Heart right ventricle (tissue), 16 donors: Measurements from ENCODE around the gene NUSAP1. TPM values are rescaled to one million over a fixed set of nuclear protein-coding genes. Genes with fewer than 3 reads are reported as not detected.
A peak's percentile ranks its signal among the peaks of the same experiment; 100 is the strongest.

Experiments
- ATAC-seq, 8 donors: fragments of 200-7000 bp; cut with Tn5 transposase; one replicate each; pipeline ENCODE4 v1.9.1; 2020; ENCODE audit warnings: mild to moderate bottlenecking in 8 of 8, moderate library complexity in 8 of 8, moderate number of reproducible peaks in 1 of 8
- DNase-seq, 2 donors: peaks; one replicate each; pipeline ENCODE4 v3.0.0-alpha.2; 2020
- H3K27ac ChIP-seq, 10 donors: fragments of 200-600 bp; sonication (generic) in 2 of 10; one replicate each; pipeline versions ENCODE4 v1.5.0 to v1.8.0; 2020 to 2022; ENCODE audit warnings: mild to moderate bottlenecking in 3 of 10
- H3K27me3 ChIP-seq, 7 donors: fragments of 200-600 bp; one replicate each; pipeline ENCODE4 v1.8.0; 2021 to 2022; ENCODE audit warnings: mild to moderate bottlenecking in 2 of 7
- H3K36me3 ChIP-seq, 9 donors: fragments of 200-600 bp; sonication (generic) in 1 of 9; one replicate each; pipeline versions ENCODE4 v1.5.0 to v1.8.0; 2020 to 2022; ENCODE audit warnings: mild to moderate bottlenecking in 2 of 9
- H3K4me1 ChIP-seq, 9 donors: fragments of 200-600 bp; sonication (generic) in 1 of 9; one replicate each; pipeline versions ENCODE4 v1.5.0 to v1.8.0; 2020 to 2022; ENCODE audit warnings: mild to moderate bottlenecking in 4 of 9
- H3K4me3 ChIP-seq, 10 donors: fragments of 200-600 bp; sonication (generic) in 2 of 10; one replicate each; pipeline versions ENCODE4 v1.5.0 to v1.8.0; 2020 to 2022; ENCODE audit warnings: mild to moderate bottlenecking in 7 of 10, moderate library complexity in 2 of 10
- H3K9me3 ChIP-seq, 11 donors: fragments of 200-600 bp in 10 of 11; sonication (generic) in 2 of 11; one replicate each; pipeline versions ENCODE4 v1.5.0 to v1.8.0; 2013 to 2022; ENCODE audit warnings: mild to moderate bottlenecking in 2 of 11, control low read depth in 1 of 11, moderate library complexity in 1 of 11
- CTCF ChIP-seq, 9 donors: fragments of 200-600 bp; sonication (generic) in 2 of 9; IDR thresholded peaks; one replicate each; pipeline versions ENCODE4 v1.5.0 to v1.8.0; 2021 to 2022; ENCODE audit warnings: antibody characterized with exemption in 9 of 9, mild to moderate bottlenecking in 5 of 9, moderate library complexity in 1 of 9
- WGBS, 2 donors: extraction: QIAGEN DNeasy Blood & Tissue Kit; methylation state at CpG; one replicate each; pipeline ENCODE4 v1.1.7; 2013; ENCODE audit warnings: inconsistent platforms in 1 of 2; 5-methylcytosine and 5-hydroxymethylcytosine counted together
- intact Hi-C, 10 donors: fragments of 100-400 bp; cut with DNase I; formaldehyde crosslinking; loops; one replicate each; pipeline versions ENCODE4 v1.11.1 to v1.14.2; 2022
- polyA plus RNA-seq, 2 donors: library from polyadenylated mRNA; stranded (reverse); fragments of 200-250 nt; gene quantifications; one replicate each; pipeline ENCODE4 v1.2.3, GENCODE V29; 2013
- total RNA-seq, 10 donors: library from RNA; stranded (reverse); fragmentation: NEBNext Ultra II Directional in 3 of 10; extraction: Animal tissue kit (Norgen Biotek cat#: 25700) in 3 of 10; gene quantifications; one replicate each; pipeline versions ENCODE4 v1.2.1 to v1.2.4, GENCODE V29; 2021 to 2023
- donor health status: Arrhythmogenic right ventricular cardiomyopathy.
- donor health status: ischemic (EF 13 %, LVEDD 7.1; RV severe dilation, severe dysfunction).
- donor health status: healthy with polysubstance abuse.
- donor health status: DM: no; HTN: yes; CAD: no.
- donor health status: DM: no; HTN: no; CAD: no.
- donor health status: ischemic (EF 25% LVEDD 6.9; RV normal size, moderate dysfunction).
- donor health status: ischemic (EF 25% LVEDD 5.7; RV mildly dilated, moderate dysfunction).
- donor health status: healthy.
- donor health status: DM: yes; HTN: yes; CAD: no.
- donor health status: Ischemic cardiomyopathy.
- donor health status: ischemic (EF 35%, LVEDD 5.7; RV mildly dilated, moderate dysfunction).
- donor health status: nonischemic (EF 11% LVEDD 7.7; RV severe dilation, severe dysfunction).
- donor health status: DM: yes; HTN: yes; CAD: no.
- donor health status: PGD.
- donor health status: ischemic (EF 29% LVEDD 5.4; RV normal size, mild dysfunction).
- donor health status: nonischemic (EF 23%, LVEDD 6.1; RV moderate dilation, normal function).

The NUSAP1 gene
- total and polyA plus RNA-seq, 12 donors: 0.66 to 16.6 (median 1.2) TPM

DNA sequence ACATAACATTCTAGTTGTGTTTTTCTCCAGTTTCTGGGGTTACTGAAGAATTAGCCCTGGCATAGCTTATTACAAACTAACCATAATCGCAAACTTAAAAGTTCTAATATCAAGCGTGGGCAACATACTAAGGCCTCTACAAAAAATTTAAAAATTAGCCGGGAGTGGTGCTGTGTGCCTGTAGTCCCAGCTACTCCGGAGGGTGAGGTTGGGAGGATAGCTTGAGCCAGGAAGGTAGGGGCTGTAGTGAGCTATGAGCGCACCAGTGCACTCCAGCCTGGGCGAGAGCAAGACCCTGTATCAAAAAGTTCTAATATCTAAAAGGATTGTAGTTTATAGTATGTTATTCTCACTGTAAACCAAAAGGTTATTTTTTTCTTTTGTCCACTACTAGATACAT lies 1.4 kb upstream of the NUSAP1 start:
- Histone ChIP-seq H3K36me3 (no peaks in the 10 kb centered on the region), H3K27ac (no peak overlapping the region), H3K9me3 (no peaks in the 10 kb centered on the region), H3K4me3 (peak overlapping the region in 2 of 10 donors; percentile 84), H3K27me3 (no peaks in the 10 kb centered on the region), H3K4me1 (peaks cover 0 to 39% (median 11%) of the 10 kb centered on the region in 9 donors)
- intact Hi-C loops: loop anchor here in 2 of 10 donors (5.0 kb wide), 3 partner anchors 49 to 429 kb away; partner anchors contain the start of gene INO80 (in 1 of the 2)
- no peak for TF ChIP-seq CTCF (IDR thresholded peaks at IDR 0.05)
- ATAC-seq (no peak), DNase-seq (no peak)
- WGBS, 2 donors: 77 to 79% methylated on average over 6 of the region's 6 CpGs

- H3K4me1 ChIP-seq: peaks cover 0 to 40% (median 11%) of the 10 kb centered on the region in 9 donors
- H3K27me3 ChIP-seq: no peaks in the 10 kb centered on the region
- 3% methylated on average over 14 of the region's 14 CpGs for WGBS, 2 donors
- peak overlapping the region; percentile 73 to 96 (median 84) for H3K4me3 ChIP-seq
- ATAC-seq (peak in 1 of 8 donors; percentile 59), DNase-seq (no peak)
- intact Hi-C loops: loop anchor here in 3 of 10 donors (1.0 to 5.0 kb wide), 5 partner anchors 50 to 430 kb away; partner anchors contain the start of genes CHP1 (in 1 of the 3), INO80 (in 1 of the 3) and RTF1 (in 1 of the 3)
- H3K36me3 ChIP-seq: no peaks in the 10 kb centered on the region
- TF ChIP-seq CTCF (IDR thresholded peaks at IDR 0.05): peak in 4 of 9 donors; percentile 53 to 74 (median 59)
- H3K9me3 ChIP-seq: no peaks in the 10 kb centered on the region
- H3K27ac ChIP-seq: peak overlapping the region in 5 of 10 donors; percentile 21 to 73 (median 42)
These were observed 868 bp upstream of the NUSAP1 start for GRCh38 chr15:41331833-41332193.

GRCh38 chr15:41333026-41333562 lies 413 bp downstream of the NUSAP1 start:
- WGBS, 2 donors: 1% methylated on average over 26 of the region's 26 CpGs
- TF ChIP-seq CTCF (IDR thresholded peaks at IDR 0.05): no peak
- ATAC-seq (peak in 4 of 8 donors; percentile 3 to 24 (median 14)), DNase-seq (no peak)
- intact Hi-C loops: loop anchor here in 2 of 10 donors (2.0 to 5.0 kb wide), 4 partner anchors 51 to 431 kb away; partner anchors contain the start of genes INO80 (in 1 of the 2) and RTF1 (in 1 of the 2)
- peaks cover 0 to 44% (median 11%) of the 10 kb centered on the region in 9 donors for H3K4me1 ChIP-seq
- peak overlapping the region in 6 of 10 donors; percentile 4 to 81 (median 38) for H3K27ac ChIP-seq
- H3K36me3 ChIP-seq: no peaks in the 10 kb centered on the region
- no peaks in the 10 kb centered on the region for H3K9me3 ChIP-seq
- H3K27me3 ChIP-seq: no peaks in the 10 kb centered on the region
- peak overlapping the region; percentile 62 to 96 (median 84) for H3K4me3 ChIP-seq

GRCh38 chr15:41334293-41335120 lies 1.8 kb downstream of the NUSAP1 start:
- no peak for ATAC-seq
- no peaks in the 10 kb centered on the region for H3K27me3 ChIP-seq
- H3K36me3 ChIP-seq: peaks cover 0 to 1% (median 0%) of the 10 kb centered on the region in 9 donors
- H3K9me3 ChIP-seq: no peaks in the 10 kb centered on the region
- WGBS, 2 donors: 88 to 92% methylated on average over 12 of the region's 12 CpGs
- peak overlapping the region in 1 of 10 donors; percentile 84 for H3K4me3 ChIP-seq
- intact Hi-C loops: loop anchor here in 2 of 10 donors (5.0 kb wide), 3 partner anchors 52 to 432 kb away; partner anchors contain the start of gene INO80 (in 1 of the 2)
- H3K27ac ChIP-seq: peak overlapping the region in 1 of 10 donors; percentile 81
- DNase-seq: no peak
- no peak for TF ChIP-seq CTCF (IDR thresholded peaks at IDR 0.05)
- H3K4me1 ChIP-seq: peaks cover 0 to 44% (median 11%) of the 10 kb centered on the region in 9 donors
